IPS-18c (cell line): ENCODE data around the gene GLS2.
"Not testable (repeated sequence)": the region's sequence is repeated elsewhere in the genome, so short reads cannot be mapped to it uniquely, and the experiment has no call there.

Source experiments
- H3K4me3 ChIP-seq: 2 replicates; pipeline ENCODE4 v1.7.0; 2013; ENCODE audit warnings: low read depth, mild to moderate bottlenecking, low read length, moderate library complexity; ENCODE audit not compliant: insufficient read depth
- H3K9me3 ChIP-seq: one replicate; pipeline ENCODE4 v1.6.1; 2013; ENCODE audit warnings: mild to moderate bottlenecking, low read length, moderate library complexity; ENCODE audit not compliant: control insufficient read depth, insufficient read depth

GLS2 gene

DNA sequence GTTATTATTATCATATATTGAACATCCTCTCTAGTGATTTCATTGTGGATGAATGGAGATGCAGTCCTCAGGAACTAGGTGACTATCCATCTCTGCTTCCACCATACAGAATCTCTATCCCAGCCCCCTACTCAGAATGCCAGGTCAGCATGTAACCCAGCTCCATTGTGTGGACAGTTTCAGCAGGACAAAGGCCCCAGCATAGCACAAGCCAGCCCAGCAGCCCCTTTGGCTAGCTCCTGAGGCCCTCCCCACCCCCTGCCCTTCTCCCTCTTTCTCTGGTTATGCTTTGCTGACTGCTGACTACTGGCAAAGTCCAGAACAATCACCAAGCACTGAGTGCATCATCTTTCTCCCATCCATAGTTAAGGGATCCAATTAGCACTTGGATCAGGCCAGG, 25.4 kb downstream of the GLS2 start:
- Histone ChIP-seq H3K9me3 (peaks cover 2% of the 10 kb centered on the region), H3K4me3 (no peak overlapping the region)

GRCh38 chr12:56461235-56462159, 26.5 kb downstream of the GLS2 start:
- Histone ChIP-seq H3K4me3 (no peak overlapping the region), H3K9me3 (peaks cover 2% of the 10 kb centered on the region)

GRCh38 chr12:56457817-56458216, 30.1 kb downstream of the GLS2 start:
- no peak overlapping the region for H3K4me3 ChIP-seq
- H3K9me3 ChIP-seq = peaks cover 2% of the 10 kb centered on the region

DNA sequence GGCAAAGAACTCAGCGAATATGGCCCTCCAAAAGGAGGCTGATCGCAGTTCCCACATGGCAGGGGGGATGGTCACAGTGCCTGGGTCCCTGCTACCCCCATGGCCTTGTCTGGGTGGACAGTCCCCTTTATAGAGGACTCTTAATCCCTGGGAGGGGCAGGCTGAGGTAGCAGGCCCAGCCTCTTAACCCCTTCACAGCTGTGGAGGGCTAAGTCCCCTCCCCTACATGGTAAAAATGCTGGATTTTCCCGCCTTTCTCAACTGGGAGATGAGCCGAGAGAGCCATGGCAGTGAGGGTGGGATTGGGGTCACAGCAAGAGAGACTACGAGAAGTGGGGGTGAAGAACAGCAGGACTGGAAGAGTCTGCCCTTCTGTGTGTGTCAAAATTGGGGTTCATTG, 33.4 kb downstream of the GLS2 start, which contains the start of gene MIP:
MIP (minus strand) TSS at position 101 of the 400 bp plus-strand sequence; CDS start at position 57, 44 bp downstream.
- no peak within 1 kb of the TSS; the same call in 1 of the 2 replicates for H3K4me3 ChIP-seq
- no peaks in the 10 kb centered on the region for H3K9me3 ChIP-seq

DNA sequence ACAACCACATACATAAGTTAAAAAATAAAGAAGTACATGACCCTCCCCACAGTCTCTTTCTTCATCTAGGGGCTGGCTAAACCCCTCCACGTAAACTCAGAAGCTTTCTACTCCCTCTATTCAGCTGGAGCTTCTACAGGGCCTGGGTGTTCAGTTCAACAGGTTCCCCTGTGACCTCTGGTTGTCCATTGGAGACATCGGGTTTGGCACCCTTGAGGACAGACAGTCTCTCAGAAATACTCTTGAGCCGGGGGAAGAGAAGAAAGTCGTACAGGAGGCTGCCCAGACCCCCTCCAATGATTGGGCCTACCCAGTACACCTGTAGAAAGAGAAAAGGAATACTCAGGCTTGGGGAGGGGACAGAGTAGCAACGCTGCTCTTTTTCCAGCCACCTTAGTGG, 36.8 kb downstream of the GLS2 start:
- Histone ChIP-seq H3K4me3 (no peak overlapping the region), H3K9me3 (no peaks in the 10 kb centered on the region)

GRCh38 chr12:56450241-56450640, 37.7 kb downstream of the GLS2 start:
- H3K4me3 ChIP-seq = no peak overlapping the region
- no peaks in the 10 kb centered on the region for H3K9me3 ChIP-seq

- Histone ChIP-seq H3K4me3 (peak overlapping the region; percentile 76; the same call in 1 of the 2 replicates), H3K9me3 (no peaks in the 10 kb centered on the region)
Observed at GRCh38 chr12:56449622-56449984, 38.4 kb downstream of the GLS2 start.

DNA sequence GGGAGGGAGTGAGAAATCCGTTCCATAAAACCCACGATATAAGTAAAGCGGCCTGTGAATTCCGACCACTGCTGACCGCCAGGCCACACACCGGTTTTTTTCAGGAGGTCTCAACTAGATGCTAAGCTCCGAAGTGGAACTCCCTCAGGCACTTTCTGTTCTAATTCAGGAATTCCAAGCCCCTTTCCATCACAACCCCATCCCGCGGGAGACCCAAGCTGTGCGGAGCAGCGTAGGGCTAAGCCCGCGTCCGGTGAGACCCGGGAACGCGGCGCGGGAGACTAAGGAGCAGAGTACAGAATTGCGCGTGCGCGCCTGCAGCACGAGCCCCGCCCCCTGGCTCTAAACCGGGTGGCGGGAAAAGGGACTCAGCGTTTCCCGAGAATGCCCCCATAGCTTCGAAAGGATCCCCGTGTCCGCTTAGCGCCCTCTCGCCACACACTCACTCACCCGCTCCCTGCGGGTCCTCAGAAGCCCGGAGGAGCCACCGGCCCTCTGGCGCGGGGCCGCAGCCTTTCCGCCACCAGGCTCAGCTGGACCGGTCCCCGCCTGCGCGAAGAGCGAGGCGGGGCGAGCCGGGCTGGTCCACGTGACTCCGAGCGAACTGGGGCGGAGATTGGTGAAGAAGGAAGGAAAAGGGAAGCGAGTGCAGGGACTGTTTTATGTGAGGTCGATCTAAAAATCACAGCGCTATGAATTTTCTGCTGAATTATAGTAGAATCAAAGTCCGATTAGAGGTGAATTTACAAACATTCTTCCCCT, 38.9 kb downstream of the GLS2 start, which contains the start of gene TIMELESS:
TIMELESS (minus strand) TSS at position 567 of the 762 bp plus-strand sequence. CDS start 15,256 bp downstream, outside the sequence.
- no peaks in the 10 kb centered on the region for H3K9me3 ChIP-seq
- peak within 1 kb of the TSS; percentile 76 for H3K4me3 ChIP-seq

DNA sequence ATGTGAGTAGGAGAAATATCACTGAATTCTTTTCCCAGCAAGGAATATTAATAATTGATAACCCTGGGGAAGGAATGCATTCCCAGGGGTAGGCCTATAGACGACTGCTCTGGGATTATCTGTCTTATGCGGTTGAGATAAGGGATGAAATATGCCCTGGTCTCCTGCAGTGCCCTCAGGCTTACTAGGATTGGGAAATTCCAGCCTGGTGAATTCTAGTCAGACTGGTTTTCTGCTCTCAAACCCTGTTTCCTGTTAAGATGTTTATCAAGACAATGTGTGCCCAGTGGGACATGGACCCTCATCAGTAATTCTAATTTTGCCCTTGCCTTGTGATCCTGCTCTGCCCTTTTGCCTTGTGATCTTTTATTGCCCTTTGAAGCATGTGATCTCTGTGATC, 44.8 kb downstream of the GLS2 start:
- not testable (repeated sequence) for H3K4me3 ChIP-seq, H3K9me3 ChIP-seq

- no peak overlapping the region for H3K4me3 ChIP-seq
- H3K9me3 ChIP-seq = no peaks in the 10 kb centered on the region
Observed at GRCh38 chr12:56437430-56438176, 50.4 kb downstream of the GLS2 start.

DNA sequence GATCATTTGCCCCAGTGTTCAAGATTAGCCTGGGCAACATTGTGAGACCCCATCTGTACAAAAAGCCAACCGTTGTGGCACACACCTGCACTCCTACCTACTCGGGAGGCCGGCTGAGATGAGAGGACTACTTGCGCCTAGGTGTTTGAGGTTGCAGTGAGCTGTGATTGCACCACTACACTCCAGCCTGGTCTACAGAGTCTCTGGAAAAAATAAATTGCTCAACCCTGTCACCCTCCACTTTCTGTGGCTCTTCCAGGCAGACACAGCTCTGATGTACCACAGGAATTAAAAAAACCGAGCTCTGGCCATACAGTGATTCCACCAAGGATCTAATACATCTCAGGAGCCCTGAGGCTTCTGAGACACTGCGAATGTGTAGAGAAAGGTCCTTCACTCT, 53.1 kb downstream of the GLS2 start:
- no peaks in the 10 kb centered on the region for H3K9me3 ChIP-seq
- H3K4me3 ChIP-seq = no peak overlapping the region

DNA sequence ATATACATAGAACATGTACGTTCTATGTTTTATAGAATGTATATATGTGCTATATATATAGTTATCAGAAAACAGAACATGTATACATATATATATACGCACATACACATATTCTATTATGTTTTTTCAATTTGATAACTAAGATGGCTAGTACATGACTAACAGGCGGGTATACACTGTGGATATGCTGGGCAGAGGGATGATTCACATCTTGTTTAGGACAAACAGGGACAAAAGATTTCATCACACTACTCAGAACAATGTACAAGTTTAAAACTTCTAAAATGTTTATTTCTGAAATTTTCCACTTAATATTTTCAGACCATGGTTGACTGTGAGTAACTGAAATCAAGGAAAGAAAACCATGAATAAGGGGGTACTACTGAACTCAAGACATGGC, 56.1 kb downstream of the GLS2 start:
- H3K4me3 ChIP-seq = no peak overlapping the region
- H3K9me3 ChIP-seq = no peaks in the 10 kb centered on the region

- no peak overlapping the region for H3K4me3 ChIP-seq
- peaks cover under 1% of the 10 kb centered on the region for H3K9me3 ChIP-seq
Observed at GRCh38 chr12:56431288-56431687, 56.7 kb downstream of the GLS2 start.

- H3K9me3 ChIP-seq = peaks cover 2% of the 10 kb centered on the region
- no peak overlapping the region for H3K4me3 ChIP-seq
Observed at GRCh38 chr12:56425940-56426438, 62.0 kb downstream of the GLS2 start.

- H3K4me3 ChIP-seq = no peak overlapping the region
- peaks cover 2% of the 10 kb centered on the region for H3K9me3 ChIP-seq
Observed at GRCh38 chr12:56425193-56425592, 62.8 kb downstream of the GLS2 start.
